GM23338 (cell line): ENCODE results near the gene UGT1A1. TPM values are rescaled to one million over a fixed set of nuclear protein-coding genes. Genes with fewer than 3 reads are reported as not detected.

Source experiments
- ATAC-seq: fragments of 200-7000 bp; cut with Tn5 transposase; 3 replicates; pipeline ENCODE4 v1.9.1; 2020
- DNase-seq: peaks from one replicate; pipeline ENCODE4 v3.0.0-alpha.2; 2015; ENCODE audit warnings: low spot score
- H2AFZ ChIP-seq: fragments of 200-600 bp; sonication (generic); 2 replicates; pipeline ENCODE4 v1.8.0; 2016; ENCODE audit warnings: antibody characterized with exemption, mild to moderate bottlenecking, moderate library complexity
- H3F3A ChIP-seq: fragments of 200-600 bp; sonication (generic); replicated peaks from 2 replicates; pipeline ENCODE4 v1.8.0; 2017; ENCODE audit warnings: antibody characterized with exemption, mixed run types, low read depth
- H3K27ac ChIP-seq: fragments of 200-600 bp; sonication (generic); 2 replicates; pipeline ENCODE4 v1.6.1; 2016; ENCODE audit warnings: low read depth
- H3K27me3 ChIP-seq: fragments of 200-600 bp; sonication (generic); 2 replicates; pipeline ENCODE4 v1.8.0; 2016; ENCODE audit warnings: mild to moderate bottlenecking, mixed run types, moderate library complexity; ENCODE audit not compliant: insufficient read depth
- H3K36me3 ChIP-seq: fragments of 200-600 bp; sonication (generic); 2 replicates; pipeline ENCODE4 v1.8.0; 2016; ENCODE audit warnings: mild to moderate bottlenecking; ENCODE audit not compliant: insufficient read depth
- H3K4me1 ChIP-seq: fragments of 200-600 bp; sonication (generic); 2 replicates; pipeline ENCODE4 v1.8.0; 2016; ENCODE audit warnings: mild to moderate bottlenecking, moderate library complexity; ENCODE audit not compliant: insufficient read depth
- H3K4me2 ChIP-seq: fragments of 200-600 bp; sonication (generic); 2 replicates; pipeline ENCODE4 v1.7.1; 2017; ENCODE audit warnings: mixed run types
- H3K4me3 ChIP-seq: fragments of 200-600 bp; sonication (generic); 2 replicates; pipeline ENCODE4 v1.6.1; 2016; ENCODE audit warnings: mixed run types
- H3K79me2 ChIP-seq: fragments of 200-600 bp; sonication (generic); replicated peaks from 2 replicates; pipeline ENCODE4 v1.8.0; 2017; ENCODE audit warnings: mild to moderate bottlenecking; ENCODE audit not compliant: insufficient read depth
- H3K9me2 ChIP-seq: fragments of 200-600 bp; sonication (generic); 2 replicates; pipeline ENCODE4 v1.8.0; 2017; ENCODE audit not compliant: insufficient read depth
- H4K20me1 ChIP-seq: fragments of 200-600 bp; sonication (generic); replicated peaks from 2 replicates; pipeline ENCODE4 v1.8.0; 2017; ENCODE audit warnings: mild to moderate bottlenecking; ENCODE audit not compliant: insufficient read depth
- H3K27ac Mint-ChIP-seq: 2 replicates; pipeline ENCODE4 v1.8.0; 2020; ENCODE audit warnings: inconsistent platforms, mild to moderate bottlenecking, moderate library complexity, mixed read lengths
- H3K27me3 Mint-ChIP-seq: 3 replicates; pipeline ENCODE4 v1.8.0; 2022; ENCODE audit warnings: low read depth, mild to moderate bottlenecking, moderate library complexity, mixed read lengths, inconsistent platforms; ENCODE audit not compliant: insufficient read depth, poor library complexity
- H3K36me3 Mint-ChIP-seq: 3 replicates; pipeline ENCODE4 v1.8.0; 2021; ENCODE audit warnings: low read depth, mild to moderate bottlenecking, inconsistent platforms, moderate library complexity, mixed read lengths
- H3K4me1 Mint-ChIP-seq: 3 replicates; pipeline ENCODE4 v1.8.0; 2020; ENCODE audit warnings: mild to moderate bottlenecking, inconsistent platforms, mixed read lengths
- H3K4me3 Mint-ChIP-seq: 3 replicates; pipeline ENCODE4 v1.8.0; 2021; ENCODE audit warnings: moderate library complexity, mild to moderate bottlenecking, inconsistent platforms, mixed read lengths
- H3K9me3 Mint-ChIP-seq: 3 replicates; pipeline ENCODE4 v1.8.0; 2020; ENCODE audit warnings: moderate library complexity, mild to moderate bottlenecking, inconsistent platforms, mixed read lengths
- CREB1 ChIP-seq: fragments of 250-450 bp; sonication (Bioruptor Pico); IDR thresholded peaks from 2 replicates; pipeline ENCODE4 v1.5.0; 2020; ENCODE audit warnings: low read depth, mild to moderate bottlenecking, moderate library complexity
- EZH2 ChIP-seq: fragments of 200-600 bp; sonication (generic); IDR thresholded peaks from one replicate; pipeline ENCODE4 v1.8.0; 2017; ENCODE audit warnings: antibody characterized with exemption, mild to moderate bottlenecking, low read depth; ENCODE audit not compliant: unreplicated experiment
- EZH2phosphoT487 ChIP-seq: fragments of 200-600 bp; sonication (generic); IDR thresholded peaks from one replicate; pipeline ENCODE4 v1.8.1; 2018; ENCODE audit warnings: antibody characterized with exemption; ENCODE audit not compliant: unreplicated experiment
- NANOG ChIP-seq: IDR thresholded peaks from 2 replicates; pipeline ENCODE4 v1.6.1; 2016; ENCODE audit warnings: antibody characterized with exemption, borderline replicate concordance
- POLR2AphosphoS5 ChIP-seq: IDR thresholded peaks from 2 replicates; pipeline ENCODE4 v1.6.1; 2016; ENCODE audit warnings: antibody characterized with exemption, low read depth
- REST ChIP-seq: IDR thresholded peaks from one replicate; pipeline ENCODE4 v1.6.1; 2018; ENCODE audit warnings: antibody characterized with exemption; ENCODE audit not compliant: unreplicated experiment
- STAT1 ChIP-seq: IDR thresholded peaks from one replicate; pipeline ENCODE4 v1.6.1; 2016; ENCODE audit warnings: antibody characterized with exemption; ENCODE audit not compliant: unreplicated experiment
- ZNF114 ChIP-seq: fragments of 250-450 bp; sonication (Bioruptor Pico); IDR thresholded peaks from 2 replicates; pipeline ENCODE4 v1.5.0; 2020; ENCODE audit warnings: mild to moderate bottlenecking, moderate library complexity
- ZNF331 ChIP-seq: fragments of 250-450 bp; sonication (Bioruptor Pico); IDR thresholded peaks from 2 replicates; pipeline ENCODE4 v1.5.0; 2020; ENCODE audit warnings: low read depth, mild to moderate bottlenecking, moderate library complexity
- ZNF462 ChIP-seq: fragments of 250-450 bp; sonication (Bioruptor Pico); IDR thresholded peaks from 2 replicates; pipeline ENCODE4 v1.5.0; 2020; ENCODE audit warnings: mild to moderate bottlenecking, moderate library complexity
- polyA plus RNA-seq: library from polyadenylated mRNA; unstranded; fragments of >200 nt; fragmentation: Nextera tagmentation; extraction: Ambion mirVana; gene quantifications from 2 replicates; pipeline ENCODE4 v1.2.1, GENCODE V29; 2016
- total RNA-seq: library from RNA; depleted of rRNA; stranded (reverse); fragments of >200 nt; shearing (Covaris generic); gene quantifications from 2 replicates; pipeline ENCODE4 v1.2.3, GENCODE V29; 2014
- TF ChIP-seq, protein P1 (sequence below): IDR thresholded peaks from 2 replicates; pipeline ENCODE4 v1.6.1; 2016; ENCODE audit warnings: antibody characterized with exemption

UGT1A1 gene
- total and polyA plus RNA-seq, 2 experiments from 2014 or later: not detected

DNA sequence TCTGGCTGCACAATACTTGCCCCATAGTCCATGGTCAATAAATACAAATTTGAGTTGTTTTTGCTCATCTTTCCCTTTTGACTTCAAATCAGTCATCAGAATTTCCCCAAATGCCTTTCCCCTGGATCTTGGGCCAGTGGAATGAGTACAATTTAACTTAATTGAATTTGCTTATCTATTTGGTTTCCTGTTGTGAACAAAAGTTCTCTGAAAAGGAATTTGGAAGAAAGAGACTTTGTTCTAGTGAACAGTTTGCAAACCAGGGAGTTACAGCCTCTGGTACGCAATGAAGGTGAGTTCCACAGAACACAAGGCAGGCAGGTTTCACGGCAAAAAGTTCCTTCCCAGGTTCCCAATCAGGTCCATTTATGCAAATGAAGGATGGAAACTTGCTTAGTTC is 1.2 kb upstream of the UGT1A1 start:
- TF ChIP-seq STAT1 (no peak), ZNF114 (CRISPR knock-in tag) (no peak), NANOG (no peak)
- TF ChIP-seq, protein P1, sequence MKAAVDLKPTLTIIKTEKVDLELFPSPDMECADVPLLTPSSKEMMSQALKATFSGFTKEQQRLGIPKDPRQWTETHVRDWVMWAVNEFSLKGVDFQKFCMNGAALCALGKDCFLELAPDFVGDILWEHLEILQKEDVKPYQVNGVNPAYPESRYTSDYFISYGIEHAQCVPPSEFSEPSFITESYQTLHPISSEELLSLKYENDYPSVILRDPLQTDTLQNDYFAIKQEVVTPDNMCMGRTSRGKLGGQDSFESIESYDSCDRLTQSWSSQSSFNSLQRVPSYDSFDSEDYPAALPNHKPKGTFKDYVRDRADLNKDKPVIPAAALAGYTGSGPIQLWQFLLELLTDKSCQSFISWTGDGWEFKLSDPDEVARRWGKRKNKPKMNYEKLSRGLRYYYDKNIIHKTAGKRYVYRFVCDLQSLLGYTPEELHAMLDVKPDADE: no peak
- H3K27ac ChIP-seq: no peak overlapping the region
- H2AFZ ChIP-seq: no peak overlapping the region
- H3K4me3 ChIP-seq: no peak overlapping the region
- H4K20me1 ChIP-seq: no peaks in the 10 kb centered on the region
- ATAC-seq (no peak), DNase-seq (no peak)
- peaks cover 7% of the 10 kb centered on the region; the same call in 1 of the 3 replicates for H3K9me3 Mint-ChIP-seq
- no peaks in the 10 kb centered on the region for H3K27me3 Mint-ChIP-seq
- H3K4me1 ChIP-seq: no peaks in the 10 kb centered on the region
- H3K36me3 ChIP-seq: no peaks in the 10 kb centered on the region
- no peaks in the 10 kb centered on the region for H3F3A ChIP-seq
- no peaks in the 10 kb centered on the region for H3K27me3 ChIP-seq
- H3K9me2 ChIP-seq: no peaks in the 10 kb centered on the region; the same call in 1 of the 2 replicates
- no peak overlapping the region for H3K4me3 Mint-ChIP-seq
- no peaks in the 10 kb centered on the region for H3K79me2 ChIP-seq
- H3K27ac Mint-ChIP-seq: no peak overlapping the region
- H3K4me2 ChIP-seq: no peak overlapping the region
- H3K36me3 Mint-ChIP-seq: no peaks in the 10 kb centered on the region
- H3K4me1 Mint-ChIP-seq: no peaks in the 10 kb centered on the region; the same call in 2 of the 3 replicates

- Histone ChIP-seq H3K27me3 (no peaks in the 10 kb centered on the region), H3K27ac (no peak overlapping the region), H4K20me1 (no peaks in the 10 kb centered on the region), H2AFZ (no peak overlapping the region), H3K36me3 (no peaks in the 10 kb centered on the region), H3F3A (no peaks in the 10 kb centered on the region), H3K9me2 (no peaks in the 10 kb centered on the region; the same call in 1 of the 2 replicates), H3K4me1 (no peaks in the 10 kb centered on the region), H3K79me2 (no peaks in the 10 kb centered on the region), H3K4me3 (no peak overlapping the region), H3K4me2 (no peak overlapping the region)
- Mint-ChIP-seq H3K4me1 (no peaks in the 10 kb centered on the region; the same call in 2 of the 3 replicates), H3K4me3 (no peak overlapping the region), H3K27ac (no peak overlapping the region), H3K27me3 (no peaks in the 10 kb centered on the region), H3K9me3 (peaks cover 3% of the 10 kb centered on the region; the same call in 1 of the 3 replicates), H3K36me3 (no peaks in the 10 kb centered on the region)
- DNase-seq (no peak), ATAC-seq (no peak)
- TF ChIP-seq REST (no peak), POLR2AphosphoS5 (no peak), STAT1 (no peak), EZH2phosphoT487 (no peak), ZNF331 (no peak), EZH2 (no peak), CREB1 (CRISPR knock-in tag) (no peak), ZNF462 (CRISPR knock-in tag) (no peak)
These were observed 1.1 kb downstream of the UGT1A1 start for GRCh38 chr2:233761040-233761769.
